Keratinocyte (primary cell): ENCODE measurements around the gene CHRNA5. TPM values are rescaled to one million over a fixed set of nuclear protein-coding genes. Genes with fewer than 3 reads are reported as not detected.

Experiments used
- DNase-seq: peaks from one replicate; pipeline ENCODE4 v3.0.0-alpha.2; 2011; ENCODE audit warnings: low read depth, missing footprints, low spot score
- FAIRE-seq: peaks from 2 replicates; lab custom pipeline; 2011; peaks lifted over from hg19 to GRCh38; lab: Jason Lieb, UNC
- H2AFZ ChIP-seq: 2 replicates; pipeline ENCODE4 v1.6.0; 2012; ENCODE audit warnings: low read length, control low read depth, inconsistent platforms; ENCODE audit not compliant: control insufficient read depth
- H3K27ac ChIP-seq: 2 replicates; pipeline ENCODE4 v1.5.1; 2011; ENCODE audit warnings: low read length; ENCODE audit not compliant: control insufficient read depth, insufficient read depth
- H3K27me3 ChIP-seq: 3 replicates; pipeline ENCODE4 v1.6.0; 2011; ENCODE audit warnings: low read length; ENCODE audit not compliant: control insufficient read depth, insufficient read depth; ENCODE audit errors: extremely low read depth
- H3K36me3 ChIP-seq, 2 experiments: 2 replicates in 1 of 2; 3 replicates in 1 of 2; pipeline ENCODE4 v1.5.1; 2011; ENCODE audit warnings: low read length in 2 of 2, mild to moderate bottlenecking in 1 of 2; ENCODE audit not compliant: control insufficient read depth in 2 of 2, insufficient read depth in 2 of 2; ENCODE audit errors: extremely low read depth in 1 of 2
- H3K4me1 ChIP-seq: 3 replicates; pipeline ENCODE4 v1.5.1; 2011; ENCODE audit warnings: low read length; ENCODE audit not compliant: control insufficient read depth, insufficient read depth; ENCODE audit errors: extremely low read depth
- H3K4me2 ChIP-seq: 3 replicates; pipeline ENCODE4 v1.6.0; 2011; ENCODE audit warnings: low read depth, low read length; ENCODE audit not compliant: control insufficient read depth, insufficient read depth; ENCODE audit errors: extremely low read depth
- H3K4me3 ChIP-seq, 3 experiments: fragments of 200-600 bp in 1 of 3; sonication (generic) in 1 of 3; 2 replicates in 2 of 3; 3 replicates in 1 of 3; pipeline ENCODE4 v1.5.1; 2011 to 2016; ENCODE audit warnings: low read length in 3 of 3, mild to moderate bottlenecking in 3 of 3, control low read depth in 2 of 3, inconsistent platforms in 1 of 3, low read depth in 1 of 3, mixed read lengths in 1 of 3, mixed run types in 1 of 3, moderate library complexity in 1 of 3; ENCODE audit not compliant: control insufficient read depth in 2 of 3, insufficient read depth in 2 of 3; ENCODE audit errors: extremely low read depth in 1 of 3
- H3K79me2 ChIP-seq: 2 replicates; pipeline ENCODE4 v1.6.0; 2012; ENCODE audit warnings: low read length; ENCODE audit not compliant: control insufficient read depth, insufficient read depth
- H3K9ac ChIP-seq: 3 replicates; pipeline ENCODE4 v1.6.0; 2011; ENCODE audit warnings: low read length; ENCODE audit not compliant: control insufficient read depth, insufficient read depth; ENCODE audit errors: extremely low read depth
- H3K9me1 ChIP-seq: 3 replicates; pipeline ENCODE4 v1.6.0; 2011; ENCODE audit warnings: low read length; ENCODE audit not compliant: control insufficient read depth, insufficient read depth; ENCODE audit errors: extremely low read depth
- H3K9me3 ChIP-seq: 2 replicates; pipeline ENCODE4 v1.5.1; 2012; ENCODE audit warnings: low read depth, low read length; ENCODE audit not compliant: control insufficient read depth
- H4K20me1 ChIP-seq: 3 replicates; pipeline ENCODE4 v1.6.0; 2011; ENCODE audit warnings: low read length; ENCODE audit not compliant: control insufficient read depth, insufficient read depth; ENCODE audit errors: extremely low read depth
- EZH2 ChIP-seq: IDR thresholded peaks from one replicate; pipeline ENCODE4 v1.6.1; 2012; ENCODE audit warnings: inconsistent platforms, mild to moderate bottlenecking, low read length, moderate library complexity
- dilution Hi-C: fragments of 300-500 bp; cut with MboI; formaldehyde crosslinking; loops from one replicate; pipeline ENCODE4 v1.7.0; 2020; ENCODE audit warnings: low sequenced_read_pairs; ENCODE audit not compliant: extremely low pct_ligation_motif_present
- polyA plus RNA-seq, 5 experiments: library from polyadenylated mRNA; depleted of rRNA in 3 of 5; stranded (reverse) in 3 of 5; stranded (forward) in 1 of 5; unstranded in 1 of 5; fragments of >200 nt; gene quantifications; 1 replicate in 1 of 5; 2 replicates in 3 of 5; 3 replicates in 1 of 5; pipeline versions ENCODE4 v1.2.1 to v1.2.3, GENCODE V29; 2011 to 2012; ENCODE audit warnings: missing spikeins in 2 of 5, low read depth in 1 of 5, low replicate concordance in 1 of 5
- TF ChIP-seq, protein P1 (sequence below), 3 experiments: IDR thresholded peaks in 1 of 3; conservative IDR thresholded peaks in 1 of 3; optimal IDR thresholded peaks in 1 of 3; 2 replicates in 2 of 3; 3 replicates in 1 of 3; pipeline versions ENCODE3 to v1.5.1; 2011; ENCODE audit warnings: low read length in 3 of 3, mild to moderate bottlenecking in 3 of 3, moderate library complexity in 2 of 3, control low read depth in 1 of 3, inconsistent platforms in 1 of 3; ENCODE audit not compliant: insufficient read depth in 2 of 3; ENCODE audit errors: extremely low read depth in 1 of 3

Gene CHRNA5
- polyA plus RNA-seq, 1 donor (not counting 4 experiments of a cell fraction or from before 2014, with no cell fraction given), result 10.0 TPM

DNA sequence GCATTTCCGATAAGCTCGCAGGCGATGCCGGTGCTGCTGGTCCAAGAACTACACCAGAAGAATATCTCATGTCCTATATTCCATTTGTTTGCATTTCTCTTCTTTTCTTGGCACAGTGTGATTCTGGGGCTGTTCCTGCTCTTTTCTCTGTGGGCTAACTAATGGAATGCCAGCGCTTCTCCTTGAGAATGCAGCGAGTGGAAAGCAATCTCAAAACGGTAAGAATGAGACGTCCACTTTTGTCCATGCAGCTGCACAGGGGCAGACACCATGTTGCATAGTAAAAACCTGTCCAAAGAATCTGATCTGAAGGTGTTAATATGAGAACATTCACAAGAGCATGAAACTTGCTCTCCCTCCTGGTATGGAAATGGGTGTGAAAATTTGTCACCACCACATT lies 62.0 kb downstream of the CHRNA5 start:
- dilution Hi-C loops, result no loop called here
- Histone ChIP-seq H3K9me3 (no peaks in the 10 kb centered on the region), H2AFZ (no peak overlapping the region), H3K27me3 (peaks cover 7% of the 10 kb centered on the region), H3K4me3 (no peak overlapping the region), H3K4me1 (peaks cover 19% of the 10 kb centered on the region), H3K36me3 (no peaks in the 10 kb centered on the region), H3K9ac (no peak overlapping the region), H3K9me1 (no peaks in the 10 kb centered on the region), H3K27ac (no peak overlapping the region), H4K20me1 (no peaks in the 10 kb centered on the region), H3K79me2 (no peaks in the 10 kb centered on the region), H3K4me2 (no peak overlapping the region)
- FAIRE-seq (no peak), DNase-seq (no peak)
- TF ChIP-seq, protein P1, sequence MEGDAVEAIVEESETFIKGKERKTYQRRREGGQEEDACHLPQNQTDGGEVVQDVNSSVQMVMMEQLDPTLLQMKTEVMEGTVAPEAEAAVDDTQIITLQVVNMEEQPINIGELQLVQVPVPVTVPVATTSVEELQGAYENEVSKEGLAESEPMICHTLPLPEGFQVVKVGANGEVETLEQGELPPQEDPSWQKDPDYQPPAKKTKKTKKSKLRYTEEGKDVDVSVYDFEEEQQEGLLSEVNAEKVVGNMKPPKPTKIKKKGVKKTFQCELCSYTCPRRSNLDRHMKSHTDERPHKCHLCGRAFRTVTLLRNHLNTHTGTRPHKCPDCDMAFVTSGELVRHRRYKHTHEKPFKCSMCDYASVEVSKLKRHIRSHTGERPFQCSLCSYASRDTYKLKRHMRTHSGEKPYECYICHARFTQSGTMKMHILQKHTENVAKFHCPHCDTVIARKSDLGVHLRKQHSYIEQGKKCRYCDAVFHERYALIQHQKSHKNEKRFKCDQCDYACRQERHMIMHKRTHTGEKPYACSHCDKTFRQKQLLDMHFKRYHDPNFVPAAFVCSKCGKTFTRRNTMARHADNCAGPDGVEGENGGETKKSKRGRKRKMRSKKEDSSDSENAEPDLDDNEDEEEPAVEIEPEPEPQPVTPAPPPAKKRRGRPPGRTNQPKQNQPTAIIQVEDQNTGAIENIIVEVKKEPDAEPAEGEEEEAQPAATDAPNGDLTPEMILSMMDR (optimal IDR thresholded peaks at IDR 0.05 in 1 of 3, IDR thresholded peaks at IDR 0.05 in 1 of 3, conservative IDR thresholded peaks at IDR 0.05 in 1 of 3; ENCODE audit: extremely low read depth in 1 of 3, insufficient read depth in 2 of 3, low read length in 3 of 3), result no peak
- no peak for TF ChIP-seq EZH2

DNA sequence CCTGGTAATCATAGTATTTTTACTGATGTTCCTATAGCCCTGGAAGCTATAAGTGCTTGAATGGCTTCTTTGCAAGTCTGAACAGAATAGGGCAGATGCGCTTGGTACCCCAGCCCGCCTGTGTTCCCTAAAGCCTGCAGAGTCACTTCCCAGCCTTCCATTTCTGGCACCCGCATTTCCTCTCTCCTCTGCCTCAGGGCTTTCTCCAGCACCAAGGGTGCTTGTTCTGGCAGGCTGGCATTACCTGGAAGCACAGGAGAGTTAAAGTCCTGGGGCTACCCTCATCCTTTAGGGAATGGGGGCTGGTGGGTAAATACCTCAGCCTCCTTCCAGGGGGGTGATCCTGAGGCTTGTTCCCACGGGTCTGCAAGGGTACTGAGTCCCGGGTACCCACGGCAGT lies 62.9 kb downstream of the CHRNA5 start:
- dilution Hi-C loops, result no loop called here
- Histone ChIP-seq H3K9me3 (peaks cover under 1% of the 10 kb centered on the region), H3K27ac (no peak overlapping the region), H3K4me2 (peak overlapping the region; percentile 54), H4K20me1 (no peaks in the 10 kb centered on the region), H3K79me2 (no peaks in the 10 kb centered on the region), H3K27me3 (peaks cover 5% of the 10 kb centered on the region), H3K9me1 (no peaks in the 10 kb centered on the region), H2AFZ (no peak overlapping the region), H3K36me3 (no peaks in the 10 kb centered on the region), H3K9ac (no peak overlapping the region), H3K4me3 (no peak overlapping the region), H3K4me1 (peaks cover 19% of the 10 kb centered on the region)
- FAIRE-seq (peak; percentile 80), DNase-seq (no peak)
- TF ChIP-seq, protein P1 (optimal IDR thresholded peaks at IDR 0.05 in 1 of 3, IDR thresholded peaks at IDR 0.05 in 1 of 3, conservative IDR thresholded peaks at IDR 0.05 in 1 of 3; ENCODE audit: extremely low read depth in 1 of 3, insufficient read depth in 2 of 3, low read length in 3 of 3), result no peak
